ENCODE measurements around the gene NBAS.
"Not testable (repeated sequence)": the region's sequence is repeated elsewhere in the genome, so short reads cannot be mapped to it uniquely, and the experiment has no call there.

The NBAS gene

GRCh38 chr2:15557887-15558311 lies 3.2 kb downstream of the NBAS start:
- no peak for DNase-seq

- DNase-seq: no peak
Measured at GRCh38 chr2:15556311-15556930, 4.7 kb downstream of the NBAS start.

- no peak for DNase-seq
Measured at GRCh38 chr2:15555760-15556193, 5.4 kb downstream of the NBAS start.

- no peak for DNase-seq
Measured at GRCh38 chr2:15554525-15555218, 6.5 kb downstream of the NBAS start.

GRCh38 chr2:15553951-15554350 lies 7.2 kb downstream of the NBAS start:
- no peak for DNase-seq

GRCh38 chr2:15553519-15553918 lies 7.6 kb downstream of the NBAS start:
- DNase-seq: no peak

- no peak for DNase-seq
Measured at GRCh38 chr2:15548974-15549373, 12.2 kb downstream of the NBAS start.

- no peak for DNase-seq
Measured at GRCh38 chr2:15547115-15547876, 13.8 kb downstream of the NBAS start.

GRCh38 chr2:15546297-15547098 lies 14.6 kb downstream of the NBAS start:
- no peak for DNase-seq

GRCh38 chr2:15544227-15544626 lies 16.9 kb downstream of the NBAS start:
- DNase-seq: no peak

GRCh38 chr2:15543541-15543940 lies 17.6 kb downstream of the NBAS start:
- no peak for DNase-seq

GRCh38 chr2:15543053-15543452 lies 18.1 kb downstream of the NBAS start:
- DNase-seq: no peak

- not testable (repeated sequence) for DNase-seq
Measured at GRCh38 chr2:15542269-15542668, 18.9 kb downstream of the NBAS start.

GRCh38 chr2:15540523-15540922 lies 20.6 kb downstream of the NBAS start:
- DNase-seq: not testable (repeated sequence)

- no peak for DNase-seq
Measured at GRCh38 chr2:15539999-15540398, 21.1 kb downstream of the NBAS start.

GRCh38 chr2:15538792-15539191 lies 22.3 kb downstream of the NBAS start:
- no peak for DNase-seq

GRCh38 chr2:15533860-15534480 lies 27.2 kb downstream of the NBAS start:
- no peak for DNase-seq

GRCh38 chr2:15532996-15533395 lies 28.1 kb downstream of the NBAS start:
- DNase-seq: no peak

- no peak for DNase-seq
Measured at GRCh38 chr2:15531095-15531854, 29.9 kb downstream of the NBAS start.

- DNase-seq: no peak
Measured at GRCh38 chr2:15527074-15527739, 33.9 kb downstream of the NBAS start.

GRCh38 chr2:15521641-15522181 lies 39.4 kb downstream of the NBAS start:
- no peak for DNase-seq

All from right hindlimb (tissue), 1 donor.